ENCODE measurements around the gene EDIL3.
"Not testable (repeated sequence)": the region's sequence is repeated elsewhere in the genome, so short reads cannot be mapped to it uniquely, and the experiment has no call there.

EDIL3 gene

DNA sequence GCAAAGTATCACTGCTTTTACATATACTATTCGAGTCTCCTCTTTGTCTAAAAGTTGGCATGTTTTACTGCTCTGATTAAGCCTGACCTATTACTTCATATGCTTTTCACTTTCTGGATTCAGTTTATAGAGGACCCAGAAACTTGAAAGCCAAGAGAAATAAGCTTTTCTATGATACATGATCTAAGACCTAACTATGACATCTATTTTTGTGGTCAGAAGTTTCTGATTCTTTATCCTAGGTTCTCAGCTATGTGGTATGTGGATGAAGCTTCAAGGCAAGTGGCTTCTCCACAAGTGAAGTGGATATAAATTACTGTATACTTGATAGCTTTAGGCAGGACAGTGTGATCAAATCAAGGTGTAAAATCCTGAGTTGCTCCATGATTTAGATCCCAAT is 6.3 kb downstream of the EDIL3 start:
- DNase-seq: no peak

DNA sequence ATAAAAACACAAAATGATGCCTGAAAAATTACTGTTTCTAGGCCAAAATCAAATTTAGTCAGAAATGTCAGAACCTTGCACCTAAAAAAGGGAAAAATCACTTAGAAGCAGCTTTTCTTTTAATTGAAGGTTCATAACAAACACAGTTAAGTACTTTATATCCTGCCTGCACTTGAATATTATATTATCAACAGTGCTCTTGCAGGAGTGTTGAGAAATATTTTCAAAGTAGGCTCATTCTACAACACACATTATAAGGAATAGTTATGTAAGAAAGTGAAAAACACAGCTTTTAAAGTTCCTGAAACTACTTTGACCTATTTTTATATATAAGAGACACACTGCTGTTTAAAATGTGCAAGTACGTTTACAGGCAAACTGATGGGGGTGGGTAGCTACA is 8.3 kb downstream of the EDIL3 start:
- no peak for DNase-seq

DNA sequence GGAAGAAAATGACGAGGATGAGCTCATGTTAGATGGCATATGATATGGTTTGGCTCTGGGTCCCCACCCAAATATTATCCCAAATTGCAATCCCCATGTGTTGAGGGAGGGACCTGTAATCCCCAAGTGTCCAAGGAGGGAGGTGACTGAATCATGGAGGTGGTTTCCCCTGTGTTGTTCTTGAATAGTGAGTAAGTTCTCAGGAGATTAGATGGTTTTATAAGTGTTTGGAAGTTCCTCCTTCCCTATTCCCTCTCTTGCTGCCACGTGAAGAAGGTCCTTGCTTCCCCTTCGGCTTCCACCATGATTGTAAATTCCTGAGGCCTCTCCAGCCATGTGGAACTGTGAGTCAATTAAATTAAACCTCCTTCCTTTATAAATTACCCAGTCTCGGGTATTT is 10.1 kb downstream of the EDIL3 start:
- DNase-seq: no peak

DNA sequence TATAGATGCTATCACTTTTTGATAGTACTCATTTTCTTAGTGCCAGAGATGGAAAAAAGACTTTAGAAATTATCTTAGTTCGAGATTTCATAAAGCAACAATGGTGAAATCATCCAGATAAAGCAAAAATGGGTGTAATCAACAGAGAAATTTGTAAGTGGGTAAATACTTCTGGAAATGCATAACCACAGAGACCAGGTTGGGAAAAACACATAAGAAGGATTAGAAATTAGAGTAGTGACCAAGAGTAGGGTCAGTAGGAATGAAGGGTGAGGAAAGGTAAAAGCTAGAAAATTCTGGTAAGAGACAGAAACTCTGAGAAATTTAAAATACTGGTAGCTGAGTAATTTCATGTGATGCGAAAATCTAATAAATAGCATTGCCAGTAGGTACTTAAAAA is 11.2 kb downstream of the EDIL3 start:
- DNase-seq: no peak

- DNase-seq: no peak
Observed at GRCh38 chr5:84372066-84372695, 12.5 kb downstream of the EDIL3 start.

- DNase-seq: no peak
Observed at GRCh38 chr5:84370176-84370575, 14.5 kb downstream of the EDIL3 start.

GRCh38 chr5:84364043-84364442 is 20.6 kb downstream of the EDIL3 start:
- no peak for DNase-seq

DNA sequence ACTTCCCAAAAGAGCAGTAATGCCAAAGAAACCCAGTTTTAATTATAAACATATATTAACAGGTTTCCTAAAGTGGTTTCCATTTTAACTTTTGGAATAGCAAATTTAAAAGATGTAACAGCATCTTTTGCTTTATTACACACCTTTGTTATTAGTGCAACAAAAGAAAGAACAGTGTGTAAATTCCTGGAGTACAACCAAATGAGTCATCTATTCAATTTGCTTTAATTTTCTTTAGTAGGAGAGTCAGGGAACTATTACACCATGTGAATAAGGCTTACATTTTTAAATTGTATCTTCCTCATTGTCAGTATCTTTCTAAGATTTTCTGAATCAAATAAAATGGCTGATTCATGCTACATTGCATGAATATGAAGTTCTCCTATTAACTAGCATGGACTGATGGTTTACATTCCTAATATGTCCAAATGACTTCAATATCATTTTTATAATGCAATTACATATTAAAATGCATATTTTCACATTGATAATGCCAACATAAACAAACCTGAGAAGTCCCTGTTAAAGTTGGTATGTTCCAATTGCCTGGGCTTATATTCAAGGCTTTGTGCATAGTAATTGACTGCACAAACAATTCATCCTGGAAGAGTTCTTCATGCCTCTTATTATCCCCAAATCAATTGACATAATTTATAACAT is 22.5 kb downstream of the EDIL3 start:
- no peak for DNase-seq

GRCh38 chr5:84361572-84361971 is 23.1 kb downstream of the EDIL3 start:
- DNase-seq: no peak

DNA sequence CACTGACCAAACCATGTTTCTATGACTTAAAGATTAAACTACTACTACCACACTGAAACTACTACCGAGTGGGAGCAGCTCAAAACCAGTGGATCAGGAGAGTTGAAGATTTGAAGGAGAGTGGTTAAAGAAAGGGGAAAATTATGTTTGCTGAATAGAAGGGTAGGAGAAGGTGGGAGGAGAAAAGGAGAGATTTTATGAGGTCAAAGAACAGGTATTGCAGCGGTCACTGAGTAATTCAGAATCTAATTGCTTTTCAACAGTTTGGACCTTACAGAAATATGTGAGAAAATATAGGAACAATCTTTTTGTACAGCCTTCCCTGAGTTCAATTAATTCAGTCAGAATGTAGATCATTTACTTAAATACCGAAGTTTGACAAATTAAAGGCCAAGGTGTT is 24.6 kb downstream of the EDIL3 start:
- DNase-seq: no peak

DNA sequence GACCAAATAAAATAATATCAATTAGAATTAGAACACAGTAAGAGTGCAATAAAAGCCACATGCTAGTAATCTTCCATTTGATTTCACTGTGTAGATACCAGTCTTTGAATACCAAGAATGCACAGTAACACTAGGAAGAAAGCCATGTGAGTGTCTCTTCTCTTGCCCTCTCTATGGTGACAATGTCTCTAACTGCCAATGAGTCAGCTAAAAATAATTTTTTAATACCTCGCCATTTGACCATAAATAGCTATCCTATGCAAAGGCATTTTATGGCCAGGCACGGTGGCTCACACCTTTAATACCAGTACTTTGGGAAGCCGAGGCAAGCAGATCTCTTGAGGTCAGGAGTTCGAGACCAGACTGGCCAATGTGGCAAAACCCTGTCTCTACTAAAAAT is 30.6 kb downstream of the EDIL3 start:
- no peak for DNase-seq

DNA sequence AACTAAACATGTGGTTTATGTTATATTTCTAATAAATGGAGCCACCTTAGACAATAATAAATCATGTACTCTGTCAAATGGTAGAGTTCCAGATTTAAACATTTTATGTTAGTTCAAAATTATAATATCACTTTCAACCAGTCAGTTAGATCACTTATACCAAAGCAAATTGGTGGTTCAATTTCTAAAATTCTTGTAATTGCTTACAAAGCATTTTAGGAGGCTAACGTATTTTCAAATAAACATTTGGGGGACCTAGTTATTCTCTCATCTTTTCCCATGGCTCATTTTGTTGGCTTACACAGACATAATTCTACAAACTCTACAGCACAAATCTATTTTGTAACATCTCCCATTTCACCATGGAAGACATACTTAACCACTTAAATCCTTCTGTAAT is 39.9 kb downstream of the EDIL3 start:
- DNase-seq: no peak

DNA sequence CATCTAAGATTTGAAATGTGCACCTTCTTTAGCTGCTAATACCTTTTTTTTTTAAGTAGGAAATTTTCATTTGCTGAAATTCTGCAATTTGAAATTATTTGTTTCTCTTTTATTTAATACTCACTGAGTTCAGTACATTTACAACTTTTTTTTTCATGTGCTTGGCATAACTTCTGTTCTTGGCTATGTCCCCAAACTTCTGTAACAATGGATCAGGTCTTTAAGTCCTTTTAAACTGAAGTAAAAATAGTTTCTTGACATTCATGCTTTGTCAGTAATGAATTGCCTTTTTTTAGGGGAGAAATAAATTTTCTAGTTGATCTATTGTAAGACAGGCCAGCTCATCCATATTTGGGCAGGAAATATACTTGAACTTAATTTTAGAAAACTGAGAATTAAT is 41.5 kb downstream of the EDIL3 start:
- DNase-seq: no peak

DNA sequence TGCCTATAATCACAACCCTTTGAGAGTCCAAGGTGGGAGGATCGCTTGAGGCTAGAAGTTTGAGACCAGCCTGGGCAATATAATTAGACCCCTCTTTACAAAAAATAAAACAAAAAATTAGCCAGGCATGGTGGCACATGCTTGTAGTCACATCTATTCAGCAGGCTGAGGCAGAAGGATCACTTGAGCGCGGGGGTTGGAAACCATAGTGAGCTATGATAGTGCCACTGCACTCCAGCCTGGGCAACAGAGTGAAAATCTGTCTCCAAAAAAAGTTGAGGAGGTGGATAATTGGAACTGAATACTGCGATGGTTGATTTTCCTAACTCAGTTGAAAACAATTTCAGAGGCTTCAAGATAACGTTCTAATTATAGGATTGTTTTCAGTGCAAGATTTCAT is 52.6 kb downstream of the EDIL3 start:
- DNase-seq: no peak

GRCh38 chr5:84327591-84327990 is 57.1 kb downstream of the EDIL3 start:
- no peak for DNase-seq

- DNase-seq: no peak
Observed at GRCh38 chr5:84322646-84323045, 62.0 kb downstream of the EDIL3 start.

- DNase-seq: not testable (repeated sequence)
Observed at GRCh38 chr5:84317826-84318225, 66.9 kb downstream of the EDIL3 start.

GRCh38 chr5:84312280-84312679 is 72.4 kb downstream of the EDIL3 start:
- DNase-seq: not testable (repeated sequence)

- DNase-seq: not testable (repeated sequence)
Observed at GRCh38 chr5:84309850-84310249, 74.8 kb downstream of the EDIL3 start.

DNA sequence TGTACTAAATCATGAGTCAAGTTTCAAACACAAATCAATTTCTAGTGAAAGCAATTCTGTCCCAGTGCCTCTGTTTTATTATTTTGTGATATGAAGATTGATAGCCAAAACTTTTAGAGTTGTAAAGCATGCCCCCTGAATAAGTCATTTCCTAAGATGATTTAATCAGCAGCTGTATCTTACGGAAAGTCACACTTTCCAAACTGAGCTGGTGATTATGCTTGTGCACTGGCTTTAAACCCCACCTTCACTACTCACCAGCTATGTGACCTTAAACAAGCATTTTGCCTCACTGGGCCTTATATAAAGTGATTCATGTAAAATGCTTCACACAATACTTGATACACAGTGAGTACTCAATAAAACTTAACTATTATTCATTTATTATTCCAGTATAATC is 78.1 kb downstream of the EDIL3 start:
- DNase-seq: no peak

- DNase-seq: no peak
Observed at GRCh38 chr5:84304599-84304998, 80.1 kb downstream of the EDIL3 start.

GRCh38 chr5:84303315-84303714 is 81.4 kb downstream of the EDIL3 start:
- no peak for DNase-seq

- DNase-seq: no peak
Observed at GRCh38 chr5:84301535-84301934, 83.1 kb downstream of the EDIL3 start.

DNA sequence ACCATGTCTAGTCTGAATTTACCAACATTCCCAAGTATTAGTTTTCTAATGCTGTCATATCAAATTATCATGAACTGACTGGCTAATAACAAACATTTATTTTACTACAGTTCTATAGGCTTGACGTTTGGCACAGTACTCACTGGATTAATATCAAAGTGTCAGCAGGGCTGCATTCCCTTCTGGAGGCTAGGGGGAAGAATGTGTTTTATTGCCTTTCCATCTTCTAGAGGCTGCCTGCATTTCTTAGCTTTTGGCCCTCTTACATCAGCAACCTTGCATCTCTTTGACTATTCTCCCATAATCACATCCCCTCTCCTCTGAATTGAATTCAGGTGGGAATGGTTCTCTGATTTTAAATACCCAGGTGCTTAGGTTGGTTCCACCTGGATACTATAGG is 84.7 kb downstream of the EDIL3 start:
- no peak for DNase-seq

DNA sequence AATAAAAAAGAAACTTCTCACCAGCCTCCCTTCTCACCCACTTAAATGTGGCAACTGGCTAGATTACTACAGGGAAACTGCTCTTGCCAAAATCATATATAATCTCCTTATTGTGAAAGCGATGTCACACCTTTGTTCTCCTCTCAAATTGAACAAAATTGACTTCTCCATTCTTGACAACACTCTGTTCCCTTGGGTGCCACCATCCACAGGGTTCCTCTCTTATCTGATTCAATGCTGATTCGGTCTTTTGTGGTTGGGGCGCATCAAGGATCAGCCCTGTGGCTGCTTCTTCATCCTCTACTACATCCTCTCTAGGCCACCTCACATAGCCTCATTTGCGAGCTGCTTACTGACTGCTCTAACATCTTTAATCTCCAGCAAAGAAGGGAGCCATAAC is 86.1 kb downstream of the EDIL3 start:
- DNase-seq: no peak
